SK-N-MC (cell line): ENCODE measurements around the gene PKD2.

Source experiments
- EZH2 ChIP-seq: fragments of 200-600 bp; sonication (generic); IDR thresholded peaks from one replicate; pipeline ENCODE4 v1.6.1; 2017; ENCODE audit warnings: antibody characterized with exemption
- POLR2AphosphoS5 ChIP-seq: IDR thresholded peaks from 2 replicates; pipeline ENCODE4 v1.6.1; 2012; ENCODE audit warnings: mild to moderate bottlenecking, low read depth, low read length, borderline replicate concordance

GRCh38 chr4:88005946-88006345 lies 1.5 kb upstream of the PKD2 start:
- TF ChIP-seq EZH2 (no peak), POLR2AphosphoS5 (no peak)
